ENCODE data around the gene VSX2. TPM values are rescaled to one million over a fixed set of nuclear protein-coding genes. Genes with fewer than 3 reads are reported as not detected.
A peak's percentile ranks its signal among the peaks of the same experiment; 100 is the strongest.

Gene VSX2
- polyA plus RNA-seq, 1 of the 3 experiments (the other 2 are of a cell fraction): not detected

- H3F3A ChIP-seq (replicated peaks; ENCODE audit: insufficient read depth): peaks cover 6% of the 10 kb centered on the region
- H3K27ac ChIP-seq (ENCODE audit: low read depth in 2 of 2, low read length in 1 of 2): peak overlapping the region; percentile 72 to 77; a peak in 3 of 4 replicates
- ChIA-PET POLR2A (no interaction called here), CTCF (interaction anchor here (0.7 to 2.6 kb wide), 10 partner anchors 8 to 162 kb away, joined by 3 to 17 read pairs (median 4); no protein-coding TSS in a partner anchor)
- peak overlapping the region; percentile 94 for H3K4me2 ChIP-seq
- no peaks in the 10 kb centered on the region for H3K27me3 ChIP-seq (ENCODE audit: insufficient read depth)
- no peaks in the 10 kb centered on the region; a peak in 1 of 4 replicates for H3K4me1 ChIP-seq (ENCODE audit: control insufficient read depth in 1 of 2, insufficient read depth in 2 of 2, low read depth in 1 of 2, low read length in 1 of 2)
- H3K9me2 ChIP-seq: no peaks in the 10 kb centered on the region
- no peaks in the 10 kb centered on the region for H4K20me1 ChIP-seq (ENCODE audit: insufficient read depth)
- H3K36me3 ChIP-seq (replicated peaks in 1 of 2; ENCODE audit: control insufficient read depth in 1 of 2, insufficient read depth in 2 of 2, low read length in 1 of 2): peaks cover 16 to 21% of the 10 kb centered on the region in 2 experiments
- H3K79me2 ChIP-seq (ENCODE audit: insufficient read depth): peaks cover 39% of the 10 kb centered on the region
- H3K9ac ChIP-seq: peak overlapping the region; percentile 87; the same call in 1 of the 2 replicates
- WGBS (ENCODE audit: low lambda C conversion rate): 15% methylated on average over 22 of the region's 22 CpGs
- TF ChIP-seq FOSL2 (IDR thresholded peaks at IDR 0.05; ENCODE audit: borderline replicate concordance, low read depth) (no peak), TCF12 (IDR thresholded peaks at IDR 0.05) (no peak), PBX3 (IDR thresholded peaks at IDR 0.05) (no peak), MXI1 (IDR thresholded peaks at IDR 0.05; ENCODE audit: low read depth, low read length) (no peak)
- no peak for DNase-seq
- peak overlapping the region; percentile 69 to 99 for H3K4me3 ChIP-seq (ENCODE audit: low read depth in 2 of 2, low read length in 1 of 2)
- H3K9me3 ChIP-seq: no peaks in the 10 kb centered on the region
- peak overlapping the region; percentile 63; the same call in 1 of the 2 replicates for H2AFZ ChIP-seq (ENCODE audit: low read depth)
Observed at GRCh38 chr14:74301594-74302151, 62.4 kb downstream of the VSX2 start.

- TF ChIP-seq CTCF (IDR thresholded peaks at IDR 0.05) (peak; percentile 66), TEAD4 (IDR thresholded peaks at IDR 0.05; ENCODE audit: borderline replicate concordance, insufficient read depth) (no peak), USF2 (IDR thresholded peaks at IDR 0.05; ENCODE audit: borderline replicate concordance, low read depth, low read length) (no peak), NRF1 (IDR thresholded peaks at IDR 0.05; ENCODE audit: low read depth, low read length) (no peak), MXI1 (IDR thresholded peaks at IDR 0.05; ENCODE audit: low read depth, low read length) (peak; percentile 61; the same call in 1 of the 2 replicates), MEF2A (IDR thresholded peaks at IDR 0.05; ENCODE audit: borderline replicate concordance, low read depth) (no peak), FOSL2 (IDR thresholded peaks at IDR 0.05; ENCODE audit: borderline replicate concordance, low read depth) (no peak)
- Histone ChIP-seq H2AFZ (ENCODE audit: low read depth) (peak overlapping the region; percentile 97), H3K9me3 (no peaks in the 10 kb centered on the region), H3K79me2 (ENCODE audit: insufficient read depth) (peaks cover 39% of the 10 kb centered on the region), H3K27me3 (ENCODE audit: insufficient read depth) (no peaks in the 10 kb centered on the region), H3K36me3 (replicated peaks in 1 of 2; ENCODE audit: control insufficient read depth in 1 of 2, insufficient read depth in 2 of 2, low read length in 1 of 2) (peaks cover 10 to 16% of the 10 kb centered on the region in 2 experiments), H3K4me1 (ENCODE audit: control insufficient read depth in 1 of 2, insufficient read depth in 2 of 2, low read depth in 1 of 2, low read length in 1 of 2) (no peaks in the 10 kb centered on the region; a peak in 1 of 4 replicates), H4K20me1 (ENCODE audit: insufficient read depth) (no peaks in the 10 kb centered on the region), H3K9me2 (no peaks in the 10 kb centered on the region), H3K9ac (peak overlapping the region; percentile 87), H3K4me2 (peak overlapping the region; percentile 94), H3F3A (replicated peaks; ENCODE audit: insufficient read depth) (peaks cover 6% of the 10 kb centered on the region), H3K4me3 (ENCODE audit: low read depth in 2 of 2, low read length in 1 of 2) (peak overlapping the region; percentile 69 to 99), H3K27ac (ENCODE audit: low read depth in 2 of 2, low read length in 1 of 2) (peak overlapping the region; percentile 72 to 77)
- WGBS (ENCODE audit: low lambda C conversion rate): under 1% methylated on average over 6 of the region's 6 CpGs
- CTCF ChIA-PET: interaction anchor here (0.6 to 2.6 kb wide), 17 partner anchors 9 to 162 kb away, joined by 3 to 17 read pairs (median 4); no protein-coding TSS in a partner anchor
- peak; percentile 67 for DNase-seq
- POLR2A ChIA-PET: interaction anchor here (0.8 to 1.7 kb wide), 4 partner anchors 10 to 44 kb away, joined by 3 read pairs; no protein-coding TSS in a partner anchor
Observed at GRCh38 chr14:74302152-74302628, 62.9 kb downstream of the VSX2 start.

Data from SK-N-SH (cell line).